Astrocyte (in vitro differentiated cells and primary cell): Measurements from ENCODE around the gene PDCD1.
"Not testable (repeated sequence)": the region's sequence is repeated elsewhere in the genome, so short reads cannot be mapped to it uniquely, and the experiment has no call there.

Experiments used
- EZH2 ChIP-seq: IDR thresholded peaks from 2 replicates; pipeline ENCODE4 v1.6.1; 2012; ENCODE audit warnings: mild to moderate bottlenecking, low read length, inconsistent platforms; ENCODE audit not compliant: insufficient read depth
- TF ChIP-seq, protein P1 (sequence below): IDR thresholded peaks from 2 replicates; pipeline ENCODE4 v1.5.1; 2011; ENCODE audit warnings: low read depth, mild to moderate bottlenecking, inconsistent platforms, low read length, moderate library complexity; ENCODE audit not compliant: insufficient read depth

DNA sequence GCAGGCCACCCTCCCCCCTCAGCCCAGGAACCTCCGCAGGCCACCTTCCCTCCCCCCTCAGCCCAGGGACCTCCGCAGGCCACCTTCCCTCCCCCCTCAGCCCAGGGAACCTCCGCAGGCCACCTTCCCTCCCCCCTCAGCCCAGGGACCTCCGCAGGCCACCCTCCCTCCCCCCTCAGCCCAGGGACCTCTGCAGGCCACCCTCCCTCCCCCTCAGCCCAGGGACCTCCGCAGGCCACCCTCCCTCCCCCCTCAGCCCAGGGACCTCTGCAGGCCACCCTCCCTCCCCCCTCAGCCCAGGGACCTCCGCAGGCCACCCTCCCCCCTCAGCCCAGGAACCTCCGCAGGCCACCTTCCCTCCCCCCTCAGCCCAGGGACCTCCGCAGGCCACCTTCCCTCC is 52.5 kb downstream of the PDCD1 start:
- TF ChIP-seq, protein P1, sequence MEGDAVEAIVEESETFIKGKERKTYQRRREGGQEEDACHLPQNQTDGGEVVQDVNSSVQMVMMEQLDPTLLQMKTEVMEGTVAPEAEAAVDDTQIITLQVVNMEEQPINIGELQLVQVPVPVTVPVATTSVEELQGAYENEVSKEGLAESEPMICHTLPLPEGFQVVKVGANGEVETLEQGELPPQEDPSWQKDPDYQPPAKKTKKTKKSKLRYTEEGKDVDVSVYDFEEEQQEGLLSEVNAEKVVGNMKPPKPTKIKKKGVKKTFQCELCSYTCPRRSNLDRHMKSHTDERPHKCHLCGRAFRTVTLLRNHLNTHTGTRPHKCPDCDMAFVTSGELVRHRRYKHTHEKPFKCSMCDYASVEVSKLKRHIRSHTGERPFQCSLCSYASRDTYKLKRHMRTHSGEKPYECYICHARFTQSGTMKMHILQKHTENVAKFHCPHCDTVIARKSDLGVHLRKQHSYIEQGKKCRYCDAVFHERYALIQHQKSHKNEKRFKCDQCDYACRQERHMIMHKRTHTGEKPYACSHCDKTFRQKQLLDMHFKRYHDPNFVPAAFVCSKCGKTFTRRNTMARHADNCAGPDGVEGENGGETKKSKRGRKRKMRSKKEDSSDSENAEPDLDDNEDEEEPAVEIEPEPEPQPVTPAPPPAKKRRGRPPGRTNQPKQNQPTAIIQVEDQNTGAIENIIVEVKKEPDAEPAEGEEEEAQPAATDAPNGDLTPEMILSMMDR = not testable (repeated sequence)
- not testable (repeated sequence) for TF ChIP-seq EZH2
